22Rv1 (cell line): Measurements from ENCODE around the gene CD6.

ENCODE experiments used
- ZFX ChIP-seq: fragments of 450-650 bp; IDR thresholded peaks from 2 replicates; pipeline ENCODE4 v1.6.1; 2017; ENCODE audit warnings: antibody characterized with exemption, borderline replicate concordance
- TF ChIP-seq, protein P1 (sequence below): fragments of 450-650 bp; IDR thresholded peaks from 2 replicates; pipeline ENCODE4 v1.5.1; 2017; ENCODE audit warnings: mild to moderate bottlenecking

DNA sequence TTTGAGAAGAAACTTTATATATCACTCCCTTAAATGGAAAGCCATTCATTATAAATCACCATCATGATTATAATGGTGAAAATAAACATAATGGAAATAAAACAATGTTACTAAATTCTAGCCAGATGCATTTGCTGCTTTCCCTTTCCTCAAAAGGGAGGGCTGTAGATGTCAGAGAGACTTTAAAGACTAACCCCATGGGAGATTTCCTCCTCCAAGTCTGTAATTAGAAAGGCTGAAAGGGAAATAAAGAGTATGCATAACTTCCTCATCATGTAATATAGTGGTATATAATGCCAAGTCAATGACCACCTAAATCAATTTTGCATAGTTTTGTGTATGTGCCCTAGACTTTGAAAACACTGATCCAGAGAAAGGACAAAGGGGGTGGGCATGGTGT, 6.4 kb downstream of the CD6 start:
- TF ChIP-seq, protein P1, sequence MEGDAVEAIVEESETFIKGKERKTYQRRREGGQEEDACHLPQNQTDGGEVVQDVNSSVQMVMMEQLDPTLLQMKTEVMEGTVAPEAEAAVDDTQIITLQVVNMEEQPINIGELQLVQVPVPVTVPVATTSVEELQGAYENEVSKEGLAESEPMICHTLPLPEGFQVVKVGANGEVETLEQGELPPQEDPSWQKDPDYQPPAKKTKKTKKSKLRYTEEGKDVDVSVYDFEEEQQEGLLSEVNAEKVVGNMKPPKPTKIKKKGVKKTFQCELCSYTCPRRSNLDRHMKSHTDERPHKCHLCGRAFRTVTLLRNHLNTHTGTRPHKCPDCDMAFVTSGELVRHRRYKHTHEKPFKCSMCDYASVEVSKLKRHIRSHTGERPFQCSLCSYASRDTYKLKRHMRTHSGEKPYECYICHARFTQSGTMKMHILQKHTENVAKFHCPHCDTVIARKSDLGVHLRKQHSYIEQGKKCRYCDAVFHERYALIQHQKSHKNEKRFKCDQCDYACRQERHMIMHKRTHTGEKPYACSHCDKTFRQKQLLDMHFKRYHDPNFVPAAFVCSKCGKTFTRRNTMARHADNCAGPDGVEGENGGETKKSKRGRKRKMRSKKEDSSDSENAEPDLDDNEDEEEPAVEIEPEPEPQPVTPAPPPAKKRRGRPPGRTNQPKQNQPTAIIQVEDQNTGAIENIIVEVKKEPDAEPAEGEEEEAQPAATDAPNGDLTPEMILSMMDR = no peak
- no peak for TF ChIP-seq ZFX
